ENCODE measurements around the gene COQ8A.

GRCh38 chr1:226912587-226913176 is 27.4 kb upstream of the COQ8A start:
- TF ChIP-seq EZH2phosphoT487 (IDR thresholded peaks at IDR 0.05; ENCODE audit: insufficient read depth, low read depth) (no peak), EZH2 (IDR thresholded peaks at IDR 0.05; ENCODE audit: insufficient read depth, poor library complexity, severe bottlenecking) (no peak)
